ENCODE measurements around the gene RPS19BP1.

DNA sequence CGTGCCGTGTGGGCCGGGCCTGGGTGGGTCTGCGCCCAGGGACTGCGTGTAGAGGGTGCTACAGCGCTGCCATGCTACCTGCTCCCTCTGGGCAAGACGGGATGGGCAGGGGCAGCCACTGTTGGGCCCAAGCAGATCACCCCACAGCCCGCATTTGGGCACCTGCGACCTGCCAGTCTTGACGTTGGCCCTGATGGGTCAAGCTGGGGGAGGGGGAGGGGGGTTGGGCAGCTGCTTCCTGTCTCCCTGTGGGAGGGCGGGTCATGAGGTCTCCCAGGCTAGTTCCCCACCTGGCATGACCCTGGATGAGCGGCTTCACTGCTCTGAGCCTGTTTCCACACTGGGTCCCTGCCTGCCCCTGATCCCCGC, 2.8 kb upstream of the RPS19BP1 start:
- TF ChIP-seq, protein P1, sequence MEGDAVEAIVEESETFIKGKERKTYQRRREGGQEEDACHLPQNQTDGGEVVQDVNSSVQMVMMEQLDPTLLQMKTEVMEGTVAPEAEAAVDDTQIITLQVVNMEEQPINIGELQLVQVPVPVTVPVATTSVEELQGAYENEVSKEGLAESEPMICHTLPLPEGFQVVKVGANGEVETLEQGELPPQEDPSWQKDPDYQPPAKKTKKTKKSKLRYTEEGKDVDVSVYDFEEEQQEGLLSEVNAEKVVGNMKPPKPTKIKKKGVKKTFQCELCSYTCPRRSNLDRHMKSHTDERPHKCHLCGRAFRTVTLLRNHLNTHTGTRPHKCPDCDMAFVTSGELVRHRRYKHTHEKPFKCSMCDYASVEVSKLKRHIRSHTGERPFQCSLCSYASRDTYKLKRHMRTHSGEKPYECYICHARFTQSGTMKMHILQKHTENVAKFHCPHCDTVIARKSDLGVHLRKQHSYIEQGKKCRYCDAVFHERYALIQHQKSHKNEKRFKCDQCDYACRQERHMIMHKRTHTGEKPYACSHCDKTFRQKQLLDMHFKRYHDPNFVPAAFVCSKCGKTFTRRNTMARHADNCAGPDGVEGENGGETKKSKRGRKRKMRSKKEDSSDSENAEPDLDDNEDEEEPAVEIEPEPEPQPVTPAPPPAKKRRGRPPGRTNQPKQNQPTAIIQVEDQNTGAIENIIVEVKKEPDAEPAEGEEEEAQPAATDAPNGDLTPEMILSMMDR (IDR thresholded peaks at IDR 0.05), result no peak
- TF ChIP-seq EZH2 (IDR thresholded peaks at IDR 0.05), result no peak
